Endothelial cell of umbilical vein (primary cell): ENCODE data around the gene PACS1. TPM values are rescaled to one million over a fixed set of nuclear protein-coding genes. Genes with fewer than 3 reads are reported as not detected.

ENCODE experiments used
- BruUV-seq: library from RNA; stranded (reverse); fragments of 400-500 nt; replicated peaks from 2 replicates; lab custom pipeline; 2021; lab: Mats Ljungman, UMichigan
- CTCF ChIA-PET: fragments of 300-600, 350-600 bp; sonication (Branson Sonifier 250); formaldehyde crosslinking; loops from one replicate; lab custom pipeline; 2021; ENCODE audit warnings: antibody characterized with exemption, inconsistent platforms; lab: Charles Lee
- POLR2A ChIA-PET: fragments of 300-600, 350-600 bp; sonication (Branson Sonifier 250); formaldehyde crosslinking; loops from one replicate; lab custom pipeline; 2021; ENCODE audit warnings: antibody characterized with exemption, inconsistent platforms; lab: Charles Lee
- DNase-seq: peaks from one replicate; pipeline ENCODE4 v3.0.0-alpha.2; 2011; ENCODE audit warnings: low read depth, low spot score
- FAIRE-seq: peaks from 2 replicates; lab custom pipeline; 2011; peaks lifted over from hg19 to GRCh38; lab: Jason Lieb, UNC
- H2AFZ ChIP-seq: 2 replicates; pipeline ENCODE4 v1.6.0; 2012; ENCODE audit warnings: low read depth, low read length, control low read depth, inconsistent platforms
- H3K27ac ChIP-seq: 2 replicates; pipeline ENCODE4 v1.5.1; 2011; ENCODE audit warnings: low read depth, mild to moderate bottlenecking, control low read depth, low read length, moderate library complexity; ENCODE audit not compliant: insufficient read depth
- H3K27me3 ChIP-seq, 2 experiments: 2 replicates each; pipeline versions ENCODE4 v1.6.0 to v1.6.1; 2011; ENCODE audit warnings: low read length in 2 of 2, mixed read lengths in 1 of 2; ENCODE audit not compliant: control insufficient read depth in 2 of 2, insufficient read depth in 2 of 2
- H3K36me3 ChIP-seq, 2 experiments: 2 replicates in 1 of 2; 3 replicates in 1 of 2; pipeline ENCODE4 v1.5.1; 2011; ENCODE audit warnings: low read length in 2 of 2, mild to moderate bottlenecking in 1 of 2, moderate library complexity in 1 of 2; ENCODE audit not compliant: control insufficient read depth in 2 of 2, insufficient read depth in 2 of 2; ENCODE audit errors: extremely low read depth in 1 of 2
- H3K4me1 ChIP-seq: 3 replicates; pipeline ENCODE4 v1.5.1; 2011; ENCODE audit warnings: mild to moderate bottlenecking, low read length; ENCODE audit not compliant: control insufficient read depth, insufficient read depth; ENCODE audit errors: extremely low read depth
- H3K4me2 ChIP-seq: 2 replicates; pipeline ENCODE4 v1.6.1; 2011; ENCODE audit warnings: low read length, control low read depth, mixed read lengths; ENCODE audit not compliant: insufficient read depth
- H3K4me3 ChIP-seq, 3 experiments: fragments of 200-600 bp in 1 of 3; sonication (generic), shearing (Covaris generic) in 1 of 3; replicated peaks in 1 of 3; 2 replicates each; pipeline ENCODE4 v1.5.1; 2011 to 2016; ENCODE audit warnings: control low read depth in 3 of 3, low read length in 3 of 3, mild to moderate bottlenecking in 2 of 3, inconsistent platforms in 1 of 3, low read depth in 1 of 3, moderate library complexity in 1 of 3; ENCODE audit not compliant: insufficient read depth in 1 of 3
- H3K79me2 ChIP-seq: 2 replicates; pipeline ENCODE4 v1.6.0; 2012; ENCODE audit warnings: low read length, inconsistent platforms; ENCODE audit not compliant: control insufficient read depth, insufficient read depth
- H3K9ac ChIP-seq: replicated peaks from 2 replicates; pipeline ENCODE3; 2011; ENCODE audit warnings: low read length, control low read depth; ENCODE audit not compliant: insufficient read depth; ENCODE audit errors: extremely low read depth
- H3K9me1 ChIP-seq: replicated peaks from 3 replicates; pipeline ENCODE4 v1.6.0; 2011; ENCODE audit warnings: mild to moderate bottlenecking, low read length; ENCODE audit not compliant: control insufficient read depth, insufficient read depth; ENCODE audit errors: extremely low read depth
- H3K9me3 ChIP-seq: replicated peaks from 2 replicates; pipeline ENCODE4 v1.5.1; 2012; ENCODE audit warnings: low read length, inconsistent platforms; ENCODE audit not compliant: control insufficient read depth, insufficient read depth
- H4K20me1 ChIP-seq: replicated peaks from 2 replicates; pipeline ENCODE3; 2011; ENCODE audit warnings: mild to moderate bottlenecking, low read length; ENCODE audit not compliant: control insufficient read depth, insufficient read depth; ENCODE audit errors: extremely low read depth
- CTCF ChIP-seq, 2 donors: IDR thresholded peaks; 1 replicate in 1 of 2; 2 replicates in 1 of 2; pipeline ENCODE4 v1.5.1; 2011; ENCODE audit warnings: low read length in 2 of 2, mild to moderate bottlenecking in 2 of 2, moderate library complexity in 2 of 2, control low read depth in 1 of 2, inconsistent platforms in 1 of 2, low read depth in 1 of 2; ENCODE audit not compliant: insufficient read depth in 1 of 2; ENCODE audit errors: extremely low read depth in 1 of 2
- EZH2 ChIP-seq: IDR thresholded peaks from 2 replicates; pipeline ENCODE4 v1.6.1; 2012; ENCODE audit warnings: borderline replicate concordance, low read depth, mild to moderate bottlenecking, moderate library complexity, low read length, inconsistent platforms; ENCODE audit not compliant: severe bottlenecking
- FOS ChIP-seq: IDR thresholded peaks from 2 replicates; pipeline ENCODE4 v1.6.1; 2011; ENCODE audit warnings: mild to moderate bottlenecking, low read length, moderate library complexity, borderline replicate concordance; ENCODE audit not compliant: insufficient read depth
- GATA2 ChIP-seq: IDR thresholded peaks from 2 replicates; pipeline ENCODE4 v1.7.0; 2011; ENCODE audit warnings: low read depth, mild to moderate bottlenecking, moderate library complexity, mixed read lengths, low read length; ENCODE audit not compliant: insufficient read length, insufficient read depth
- JUN ChIP-seq: IDR thresholded peaks from 2 replicates; pipeline ENCODE4 v1.6.1; 2011; ENCODE audit warnings: borderline replicate concordance, low read depth; ENCODE audit not compliant: insufficient read length, insufficient read depth
- MAX ChIP-seq: IDR thresholded peaks from 2 replicates; pipeline ENCODE4 v1.6.1; 2011; ENCODE audit not compliant: insufficient read depth, insufficient read length
- MYC ChIP-seq: IDR thresholded peaks from one replicate; pipeline ENCODE4 v1.6.1; 2011; ENCODE audit warnings: mild to moderate bottlenecking, low read depth, low read length
- POLR2A ChIP-seq: IDR thresholded peaks from 2 replicates; pipeline ENCODE4 v1.6.1; 2012; ENCODE audit warnings: low read depth, mild to moderate bottlenecking, control low read depth, low read length
- POLR2AphosphoS5 ChIP-seq: IDR thresholded peaks from 2 replicates; pipeline ENCODE4 v1.6.1; 2012; ENCODE audit warnings: low read depth, mild to moderate bottlenecking, control low read depth, low read length, moderate library complexity; ENCODE audit not compliant: insufficient read depth
- dilution Hi-C: fragments of 300-500 bp; cut with MboI; formaldehyde crosslinking; loops from one replicate; pipeline ENCODE4 v1.15.0; 2019; ENCODE audit warnings: low sequenced_read_pairs; ENCODE audit not compliant: extremely low pct_ligation_motif_present
- intact Hi-C: fragments of 100-400 bp; cut with micrococcal nuclease; formaldehyde crosslinking; loops from one replicate; pipeline ENCODE4 v1.10.0; 2022
- polyA plus RNA-seq, 4 experiments: library from polyadenylated mRNA; depleted of rRNA in 3 of 4; stranded (reverse) in 3 of 4; unstranded in 1 of 4; fragments of >200 nt; gene quantifications; 2 replicates each; pipeline versions ENCODE4 v1.2.1 to v1.2.3, GENCODE V29; 2011 to 2012; ENCODE audit warnings: missing spikeins in 1 of 4
- total RNA-seq: library from RNA; stranded (reverse); gene quantifications from 2 replicates; pipeline ENCODE4 v1.2.3, GENCODE V29; 2021

The PACS1 gene
- total and polyA plus RNA-seq, 2 donors (not counting 3 experiments of a cell fraction or from before 2014, with no cell fraction given) = 26.4 to 64.4 TPM

GRCh38 chr11:66204412-66204811 is 134.3 kb downstream of the PACS1 start:
- CTCF ChIA-PET = no interaction called here
- H3K27me3 ChIP-seq = no peaks in the 10 kb centered on the region
- BruUV-seq = no TSS peak

GRCh38 chr11:66207816-66208215 is 137.7 kb downstream of the PACS1 start:
- no peaks in the 10 kb centered on the region for H3K9me3 ChIP-seq
- no peaks in the 10 kb centered on the region for H4K20me1 ChIP-seq
- no peaks in the 10 kb centered on the region for H3K79me2 ChIP-seq
- no peaks in the 10 kb centered on the region for H3K9me1 ChIP-seq
- H3K9ac ChIP-seq = no peak overlapping the region
- DNase-seq (no peak), FAIRE-seq (no peak)
- H3K4me2 ChIP-seq = no peak overlapping the region
- no peak overlapping the region for H2AFZ ChIP-seq
- no peaks in the 10 kb centered on the region for H3K4me1 ChIP-seq
- H3K4me3 ChIP-seq = no peak overlapping the region
- BruUV-seq = no TSS peak
- intact Hi-C loops (no loop called here), dilution Hi-C loops (no loop called here)
- no peaks in the 10 kb centered on the region for H3K27me3 ChIP-seq
- H3K36me3 ChIP-seq = peaks cover 0 to 3% of the 10 kb centered on the region in 2 experiments
- POLR2A ChIA-PET = no interaction called here
- TF ChIP-seq MYC = no peak
- TF ChIP-seq POLR2A = no peak
- TF ChIP-seq JUN = no peak
- no peak for TF ChIP-seq EZH2
- TF ChIP-seq GATA2 = no peak
- no peak for TF ChIP-seq CTCF (IDR thresholded peaks at IDR 0.05; ENCODE audit: extremely low read depth in 1 of 2, insufficient read depth in 1 of 2, low read depth in 1 of 2, low read length in 2 of 2)
- no peak for TF ChIP-seq POLR2AphosphoS5
- TF ChIP-seq FOS = no peak
- TF ChIP-seq MAX = no peak
- CTCF ChIA-PET = interaction anchor here (1.6 to 2.8 kb wide), 2 partner anchors 14 to 20 kb away, joined by 4 to 10 read pairs; no protein-coding TSS in a partner anchor
- H3K27ac ChIP-seq = no peak overlapping the region

More at GRCh38 chr11:66204412-66204811, 134.3 kb downstream of the PACS1 start:
- no peak overlapping the region for H3K4me2 ChIP-seq
- H3K36me3 ChIP-seq = no peaks in the 10 kb centered on the region
- H2AFZ ChIP-seq = no peak overlapping the region
- FAIRE-seq = no peak
- H3K27ac ChIP-seq = no peak overlapping the region
- no peak overlapping the region for H3K9ac ChIP-seq
- intact Hi-C loops = no loop called here
- no peak for TF ChIP-seq CTCF (IDR thresholded peaks at IDR 0.05; ENCODE audit: extremely low read depth in 1 of 2, insufficient read depth in 1 of 2, low read depth in 1 of 2, low read length in 2 of 2)
- TF ChIP-seq FOS = no peak
- H4K20me1 ChIP-seq = no peaks in the 10 kb centered on the region
- H3K4me1 ChIP-seq = no peaks in the 10 kb centered on the region
- POLR2A ChIA-PET = interaction anchor here (0.6 kb wide), 1 partner anchor 49 kb away, joined by 10 read pairs; no protein-coding TSS in a partner anchor
- dilution Hi-C loops = no loop called here
- no peak overlapping the region for H3K4me3 ChIP-seq
- H3K9me3 ChIP-seq = no peaks in the 10 kb centered on the region
- H3K9me1 ChIP-seq = no peaks in the 10 kb centered on the region
- DNase-seq = no peak
- no peaks in the 10 kb centered on the region for H3K79me2 ChIP-seq
